ENCODE results near the gene CAMTA2. TPM values are rescaled to one million over a fixed set of nuclear protein-coding genes. Genes with fewer than 3 reads are reported as not detected.

Gene CAMTA2
- total and polyA plus RNA-seq, 4 donors, result 7.8 to 17.6 (median 12.0) TPM

DNA sequence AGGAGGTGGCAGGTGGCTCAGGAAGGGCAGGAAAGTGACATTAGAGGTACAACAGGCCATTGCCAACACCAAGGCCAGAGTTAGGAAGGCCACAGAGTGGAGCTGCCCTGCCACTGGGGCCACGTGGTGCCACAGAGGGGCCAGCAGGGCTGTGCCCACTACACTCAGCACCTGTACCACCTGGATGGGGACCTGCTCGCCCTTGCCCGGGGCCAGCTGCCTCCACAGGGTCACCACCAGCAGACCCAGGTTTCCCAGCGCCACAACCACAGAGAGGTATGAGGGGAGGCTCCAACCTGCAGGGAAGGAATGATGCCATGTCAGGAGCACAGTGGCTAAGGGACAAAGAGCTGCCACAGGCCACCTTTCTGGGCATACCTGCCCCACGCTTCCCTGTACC, 46.6 kb upstream of the CAMTA2 start:
- TF ChIP-seq FOXA1 (IDR thresholded peaks at IDR 0.05) (no peak), ATF3 (IDR thresholded peaks at IDR 0.05) (no peak), JUND (IDR thresholded peaks at IDR 0.05) (no peak), RXRA (IDR thresholded peaks at IDR 0.05) (no peak), HNF4G (IDR thresholded peaks at IDR 0.05) (no peak), NR2F2 (IDR thresholded peaks at IDR 0.05) (no peak), REST (IDR thresholded peaks at IDR 0.05) (no peak), SP1 (IDR thresholded peaks at IDR 0.05) (no peak), EGR1 (IDR thresholded peaks at IDR 0.05; ENCODE audit: low read depth in 2 of 2) (no peak)
- TF ChIP-seq, protein P1, sequence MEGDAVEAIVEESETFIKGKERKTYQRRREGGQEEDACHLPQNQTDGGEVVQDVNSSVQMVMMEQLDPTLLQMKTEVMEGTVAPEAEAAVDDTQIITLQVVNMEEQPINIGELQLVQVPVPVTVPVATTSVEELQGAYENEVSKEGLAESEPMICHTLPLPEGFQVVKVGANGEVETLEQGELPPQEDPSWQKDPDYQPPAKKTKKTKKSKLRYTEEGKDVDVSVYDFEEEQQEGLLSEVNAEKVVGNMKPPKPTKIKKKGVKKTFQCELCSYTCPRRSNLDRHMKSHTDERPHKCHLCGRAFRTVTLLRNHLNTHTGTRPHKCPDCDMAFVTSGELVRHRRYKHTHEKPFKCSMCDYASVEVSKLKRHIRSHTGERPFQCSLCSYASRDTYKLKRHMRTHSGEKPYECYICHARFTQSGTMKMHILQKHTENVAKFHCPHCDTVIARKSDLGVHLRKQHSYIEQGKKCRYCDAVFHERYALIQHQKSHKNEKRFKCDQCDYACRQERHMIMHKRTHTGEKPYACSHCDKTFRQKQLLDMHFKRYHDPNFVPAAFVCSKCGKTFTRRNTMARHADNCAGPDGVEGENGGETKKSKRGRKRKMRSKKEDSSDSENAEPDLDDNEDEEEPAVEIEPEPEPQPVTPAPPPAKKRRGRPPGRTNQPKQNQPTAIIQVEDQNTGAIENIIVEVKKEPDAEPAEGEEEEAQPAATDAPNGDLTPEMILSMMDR (IDR thresholded peaks at IDR 0.05; ENCODE audit: low read depth, low read length, missing input control), result no peak
- no peak overlapping the region for H3K4me3 ChIP-seq (ENCODE audit: low read depth in 1 of 3, low read length in 3 of 3)
- no peak for DNase-seq (ENCODE audit: low spot score)
- 96% methylated on average over 5 of the region's 5 CpGs for WGBS
- H3K27ac ChIP-seq (ENCODE audit: low read depth in 1 of 2, low read length in 2 of 2), result no peak overlapping the region
- H3K9ac ChIP-seq (ENCODE audit: low read depth in 1 of 2, low read length in 2 of 2), result no peak overlapping the region
- H3K4me1 ChIP-seq (ENCODE audit: control insufficient read depth in 4 of 4, insufficient read depth in 4 of 4, low read length in 3 of 4), result peaks cover 0 to 4% (median 0%) of the 10 kb centered on the region in 4 donors
- H3K36me3 ChIP-seq (ENCODE audit: control insufficient read depth in 4 of 4, insufficient read depth in 3 of 4, low read depth in 1 of 4, low read length in 3 of 4), result no peaks in the 10 kb centered on the region
- no peaks in the 10 kb centered on the region for H3K9me3 ChIP-seq (ENCODE audit: control insufficient read depth in 4 of 4, low read length in 3 of 4)
- H3K27me3 ChIP-seq (ENCODE audit: control insufficient read depth in 4 of 4, insufficient read depth in 4 of 4, low read length in 3 of 4), result no peaks in the 10 kb centered on the region

- H3K4me1 ChIP-seq (ENCODE audit: control insufficient read depth in 4 of 4, insufficient read depth in 4 of 4, low read length in 3 of 4), result peaks cover 0 to 4% (median 0%) of the 10 kb centered on the region in 4 donors
- no peak for DNase-seq (ENCODE audit: low spot score)
- no peak overlapping the region for H3K4me3 ChIP-seq (ENCODE audit: low read depth in 1 of 3, low read length in 3 of 3)
- H3K27me3 ChIP-seq (ENCODE audit: control insufficient read depth in 4 of 4, insufficient read depth in 4 of 4, low read length in 3 of 4), result no peaks in the 10 kb centered on the region
- no peak overlapping the region for H3K27ac ChIP-seq (ENCODE audit: low read depth in 1 of 2, low read length in 2 of 2)
- no peaks in the 10 kb centered on the region for H3K9me3 ChIP-seq (ENCODE audit: control insufficient read depth in 4 of 4, low read length in 3 of 4)
- H3K36me3 ChIP-seq (ENCODE audit: control insufficient read depth in 4 of 4, insufficient read depth in 3 of 4, low read depth in 1 of 4, low read length in 3 of 4), result no peaks in the 10 kb centered on the region
- no peak overlapping the region for H3K9ac ChIP-seq (ENCODE audit: low read depth in 1 of 2, low read length in 2 of 2)
- WGBS, result 87% methylated on average over 13 of the region's 13 CpGs
- no peak for TF ChIP-seq RAD21 (IDR thresholded peaks at IDR 0.05)
- TF ChIP-seq REST (IDR thresholded peaks at IDR 0.05), result no peak
- no peak for TF ChIP-seq EGR1 (IDR thresholded peaks at IDR 0.05; ENCODE audit: low read depth in 2 of 2)
- no peak for TF ChIP-seq HNF4G (IDR thresholded peaks at IDR 0.05)
- TF ChIP-seq ZBTB33 (IDR thresholded peaks at IDR 0.05), result no peak
- no peak for TF ChIP-seq SP1 (IDR thresholded peaks at IDR 0.05)
- no peak for TF ChIP-seq FOXA2 (IDR thresholded peaks at IDR 0.05)
- TF ChIP-seq YY1 (IDR thresholded peaks at IDR 0.05), result no peak
- no peak for TF ChIP-seq GABPA (IDR thresholded peaks at IDR 0.05 in 1 of 2, conservative IDR thresholded peaks at IDR 0.05 in 1 of 2)
- TF ChIP-seq JUND (IDR thresholded peaks at IDR 0.05), result no peak
- no peak for TF ChIP-seq ATF3 (IDR thresholded peaks at IDR 0.05)
- TF ChIP-seq HNF4A (conservative IDR thresholded peaks at IDR 0.05), result no peak
- TF ChIP-seq NR2F2 (IDR thresholded peaks at IDR 0.05), result no peak
- TF ChIP-seq FOXA1 (IDR thresholded peaks at IDR 0.05), result no peak
- TF ChIP-seq, protein P1 (IDR thresholded peaks at IDR 0.05; ENCODE audit: low read depth, low read length, missing input control), result no peak
- TF ChIP-seq TAF1 (conservative IDR thresholded peaks at IDR 0.05), result no peak
These were observed 46.0 kb upstream of the CAMTA2 start for GRCh38 chr17:5033352-5034015.

All from liver (tissue), 9 donors.